Activated effector memory CD4-positive, alpha-beta T cell treated with anti-CD3 and anti-CD28 coated beads, Interleukin-2, amount 50 U/mL, for 16 hours (primary cell): ENCODE measurements around the gene CCNB2.
A peak's percentile ranks its signal among the peaks of the same experiment; 100 is the strongest.
"Not testable (repeated sequence)": the region's sequence is repeated elsewhere in the genome, so short reads cannot be mapped to it uniquely, and the experiment has no call there.

Experiments
- DNase-seq: peaks from one replicate; pipeline ENCODE4 v3.0.0-alpha.2; 2020

Gene CCNB2

GRCh38 chr15:59137566-59137965 is 32.6 kb downstream of the CCNB2 start:
- no peak for DNase-seq

- peak; percentile 86 for DNase-seq
Observed at GRCh38 chr15:59138243-59138642, 33.3 kb downstream of the CCNB2 start.

GRCh38 chr15:59140422-59141226 is 35.7 kb downstream of the CCNB2 start:
- no peak for DNase-seq

GRCh38 chr15:59143281-59143680 is 38.3 kb downstream of the CCNB2 start:
- DNase-seq = no peak

- DNase-seq = not testable (repeated sequence)
Observed at GRCh38 chr15:59144594-59144993, 39.6 kb downstream of the CCNB2 start.

GRCh38 chr15:59147666-59148065 is 42.7 kb downstream of the CCNB2 start:
- DNase-seq = no peak

- no peak for DNase-seq
Observed at GRCh38 chr15:59148153-59148833, 43.3 kb downstream of the CCNB2 start.

GRCh38 chr15:59150185-59150584 is 45.2 kb downstream of the CCNB2 start:
- no peak for DNase-seq

- DNase-seq = no peak
Observed at GRCh38 chr15:59152694-59153450, 47.9 kb downstream of the CCNB2 start.

- DNase-seq = no peak
Observed at GRCh38 chr15:59153466-59153865, 48.5 kb downstream of the CCNB2 start.

- no peak for DNase-seq
Observed at GRCh38 chr15:59154243-59154642, 49.3 kb downstream of the CCNB2 start.

GRCh38 chr15:59155431-59155830 is 50.5 kb downstream of the CCNB2 start:
- no peak for DNase-seq

GRCh38 chr15:59157396-59157795 is 52.5 kb downstream of the CCNB2 start:
- no peak for DNase-seq

GRCh38 chr15:59157840-59158700 is 53.1 kb downstream of the CCNB2 start:
- no peak for DNase-seq

- no peak for DNase-seq
Observed at GRCh38 chr15:59158701-59159034, 53.7 kb downstream of the CCNB2 start.

GRCh38 chr15:59159210-59159609 is 54.3 kb downstream of the CCNB2 start:
- DNase-seq = no peak

- no peak for DNase-seq
Observed at GRCh38 chr15:59160880-59161593, 56.1 kb downstream of the CCNB2 start.

GRCh38 chr15:59162080-59162479 is 57.1 kb downstream of the CCNB2 start:
- not testable (repeated sequence) for DNase-seq

- no peak for DNase-seq
Observed at GRCh38 chr15:59165726-59166125, 60.8 kb downstream of the CCNB2 start.

GRCh38 chr15:59166166-59166565 is 61.2 kb downstream of the CCNB2 start:
- no peak for DNase-seq

- DNase-seq = no peak
Observed at GRCh38 chr15:59166601-59167265, 61.8 kb downstream of the CCNB2 start.

GRCh38 chr15:59168536-59168935 is 63.6 kb downstream of the CCNB2 start:
- DNase-seq = no peak
